Muscle of leg (tissue), 11 donors: Measurements from ENCODE around the gene GLYR1. TPM values are rescaled to one million over a fixed set of nuclear protein-coding genes. Genes with fewer than 3 reads are reported as not detected.
A peak's percentile ranks its signal among the peaks of the same experiment; 100 is the strongest.

Experiments
- DNase-seq: peaks from one replicate; pipeline ENCODE4 v3.0.0; 2013
- H3K27ac ChIP-seq: one replicate; pipeline ENCODE4 v1.5.1; 2013; ENCODE audit warnings: mild to moderate bottlenecking, low read length, control low read depth
- H3K27me3 ChIP-seq: one replicate; pipeline ENCODE4 v1.6.1; 2013; ENCODE audit warnings: low read length; ENCODE audit not compliant: control insufficient read depth, insufficient read depth
- H3K36me3 ChIP-seq: one replicate; pipeline ENCODE4 v1.6.1; 2013; ENCODE audit warnings: low read length; ENCODE audit not compliant: control insufficient read depth, insufficient read depth
- H3K4me1 ChIP-seq: one replicate; pipeline ENCODE4 v1.6.1; 2013; ENCODE audit warnings: low read length; ENCODE audit not compliant: control insufficient read depth, insufficient read depth
- H3K4me3 ChIP-seq: one replicate; pipeline ENCODE4 v1.5.1; 2013; ENCODE audit warnings: low read length, control low read depth
- H3K9me3 ChIP-seq: replicated peaks from 2 replicates; pipeline ENCODE4 v1.6.1; 2013; ENCODE audit warnings: low read depth, low read length; ENCODE audit not compliant: control insufficient read depth
- WGBS: methylation state at CpG from one replicate; pipeline ENCODE4 v1.1.5; 2013; ENCODE audit warnings: missing lambda C conversion rate; ENCODE audit not compliant: insufficient coverage; 5-methylcytosine and 5-hydroxymethylcytosine counted together
- polyA plus RNA-seq, 8 donors: library from polyadenylated mRNA; unstranded; fragments of 120-200 nt; gene quantifications; one replicate each; pipeline versions ENCODE4 v1.2.1 to v1.2.3, GENCODE V29; 2013; ENCODE audit warnings: inconsistent platforms in 1 of 8, low replicate concordance in 1 of 8; ENCODE audit not compliant: insufficient read length in 8 of 8, insufficient read depth in 1 of 8
- total RNA-seq: library from RNA; stranded (reverse); fragments of 120-200 nt; gene quantifications from one replicate; pipeline ENCODE4 v1.2.4, GENCODE V29; 2013

GLYR1 gene
- total and polyA plus RNA-seq, 9 donors: 29.8 to 57.1 (median 51.4) TPM

GRCh38 chr16:4813251-4814003 is 33.7 kb downstream of the GLYR1 start:
- DNase-seq: no peak
- WGBS: 88% methylated on average over 13 of the region's 16 CpGs
- H3K4me3 ChIP-seq: no peak overlapping the region
- H3K4me1 ChIP-seq: no peaks in the 10 kb centered on the region
- peaks cover 61% of the 10 kb centered on the region for H3K36me3 ChIP-seq
- no peak overlapping the region for H3K27ac ChIP-seq
- no peaks in the 10 kb centered on the region for H3K27me3 ChIP-seq
- no peaks in the 10 kb centered on the region for H3K9me3 ChIP-seq

DNA sequence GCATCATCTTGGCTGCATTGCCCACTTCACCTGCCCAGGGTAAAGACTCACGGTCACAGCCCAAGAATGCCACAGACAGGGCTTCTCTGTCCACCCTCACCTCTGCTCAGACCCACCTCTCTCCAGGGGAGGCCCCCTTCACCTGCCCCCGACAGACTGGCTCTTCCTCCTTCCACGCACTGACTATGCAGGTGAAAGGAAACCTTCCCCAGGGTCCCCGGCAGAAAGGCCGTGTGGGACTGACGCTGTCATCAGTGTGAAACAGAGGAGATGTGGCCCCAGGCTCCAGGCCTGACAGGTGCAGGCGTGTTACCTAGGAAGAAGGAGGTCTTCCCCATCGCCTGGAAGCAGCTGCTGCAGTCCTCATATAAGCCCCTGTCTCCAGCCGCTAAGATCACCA is 35.3 kb downstream of the GLYR1 start:
- H3K36me3 ChIP-seq: peaks cover 58% of the 10 kb centered on the region
- H3K4me3 ChIP-seq: no peak overlapping the region
- no peaks in the 10 kb centered on the region for H3K9me3 ChIP-seq
- H3K27me3 ChIP-seq: no peaks in the 10 kb centered on the region
- 94% methylated on average over 8 of the region's 9 CpGs for WGBS
- no peak for DNase-seq
- H3K4me1 ChIP-seq: no peaks in the 10 kb centered on the region
- no peak overlapping the region for H3K27ac ChIP-seq

- Histone ChIP-seq H3K4me1 (no peaks in the 10 kb centered on the region), H3K27me3 (no peaks in the 10 kb centered on the region), H3K27ac (no peak overlapping the region), H3K4me3 (no peak overlapping the region), H3K9me3 (no peaks in the 10 kb centered on the region), H3K36me3 (peaks cover 62% of the 10 kb centered on the region)
- DNase-seq: no peak
- 81% methylated on average over 3 of the region's 3 CpGs for WGBS
These were observed 35.8 kb downstream of the GLYR1 start for GRCh38 chr16:4811242-4811641.

DNA sequence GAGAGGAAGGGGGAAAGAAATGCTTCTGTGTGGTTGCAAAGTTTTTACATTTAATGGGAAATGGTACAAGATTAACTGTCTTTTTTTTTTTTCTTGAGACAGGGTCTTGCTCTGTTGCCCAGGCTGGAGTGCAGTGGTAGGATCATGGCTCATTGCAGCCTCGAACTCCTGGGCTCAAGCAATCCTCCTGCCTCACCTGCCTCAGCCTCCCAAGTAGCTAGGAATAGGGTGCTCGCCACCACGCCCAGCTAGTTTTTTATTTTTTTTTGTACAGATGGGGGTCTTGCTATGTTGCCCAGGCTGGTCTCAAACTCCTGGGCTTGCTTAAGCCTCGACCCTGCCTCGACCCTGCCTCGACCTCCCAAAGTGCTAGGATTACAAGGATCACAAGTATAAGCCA is 40.8 kb downstream of the GLYR1 start:
- H3K27me3 ChIP-seq: no peaks in the 10 kb centered on the region
- H3K9me3 ChIP-seq: no peaks in the 10 kb centered on the region
- WGBS: 84% methylated on average over 4 of the region's 6 CpGs
- H3K36me3 ChIP-seq: peaks cover 45% of the 10 kb centered on the region
- H3K27ac ChIP-seq: no peak overlapping the region
- no peak for DNase-seq
- H3K4me1 ChIP-seq: peaks cover 8% of the 10 kb centered on the region
- no peak overlapping the region for H3K4me3 ChIP-seq

- peaks cover 18% of the 10 kb centered on the region for H3K4me1 ChIP-seq
- WGBS: 89% methylated on average over 9 of the region's 11 CpGs
- H3K9me3 ChIP-seq: no peaks in the 10 kb centered on the region
- no peaks in the 10 kb centered on the region for H3K27me3 ChIP-seq
- no peak overlapping the region for H3K4me3 ChIP-seq
- no peak overlapping the region for H3K27ac ChIP-seq
- DNase-seq: no peak
- H3K36me3 ChIP-seq: peaks cover 45% of the 10 kb centered on the region
These were observed 41.9 kb downstream of the GLYR1 start for GRCh38 chr16:4805231-4805630.

DNA sequence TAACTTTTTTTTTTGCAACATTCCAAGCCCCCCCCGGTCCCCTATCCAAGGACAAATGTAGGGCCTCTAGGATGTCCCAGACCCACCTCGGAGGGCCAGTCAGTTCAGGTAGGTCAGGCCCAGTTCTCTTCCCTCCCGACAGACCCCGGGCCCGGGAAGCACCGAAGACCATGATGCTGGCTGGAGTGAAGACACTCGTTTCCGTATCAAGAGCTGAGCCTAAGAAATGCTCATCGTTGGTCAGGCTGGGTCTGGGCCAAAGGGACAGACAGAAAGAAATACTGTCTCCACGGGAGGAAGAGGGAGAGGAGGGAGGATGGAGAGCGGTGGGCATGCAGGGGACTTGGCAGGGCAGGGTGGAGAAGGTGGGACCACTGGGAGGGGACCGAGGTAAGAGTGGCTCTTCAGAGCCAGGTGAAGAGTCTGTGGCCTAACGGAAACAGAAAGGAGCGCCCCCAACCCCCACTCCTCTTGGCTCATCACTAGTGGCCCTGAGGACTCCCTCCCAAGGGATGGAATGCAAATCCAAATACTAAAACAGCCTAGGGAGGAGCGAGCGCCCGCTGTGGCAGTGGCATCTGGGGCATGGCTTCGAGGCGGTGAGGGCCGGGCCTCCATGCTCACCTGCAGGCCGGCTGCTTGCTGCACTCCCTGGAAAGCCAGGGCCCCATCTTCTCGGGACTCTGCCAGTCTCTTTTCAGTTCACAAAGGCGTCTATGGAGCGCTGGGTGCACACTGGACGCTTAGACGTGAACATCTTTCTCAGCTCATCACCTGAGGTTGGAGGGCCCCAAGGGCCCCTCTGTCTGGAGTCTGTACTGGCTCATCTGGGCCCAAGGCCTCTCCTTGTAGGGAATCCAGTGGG is 43.0 kb downstream of the GLYR1 start:
- no peaks in the 10 kb centered on the region for H3K9me3 ChIP-seq
- peaks cover 20% of the 10 kb centered on the region for H3K4me1 ChIP-seq
- WGBS: 75% methylated on average over 19 of the region's 26 CpGs
- no peak overlapping the region for H3K4me3 ChIP-seq
- no peaks in the 10 kb centered on the region for H3K27me3 ChIP-seq
- no peak for DNase-seq
- H3K36me3 ChIP-seq: peaks cover 46% of the 10 kb centered on the region
- H3K27ac ChIP-seq: no peak overlapping the region

GRCh38 chr16:4803401-4803844 is 43.7 kb downstream of the GLYR1 start:
- Histone ChIP-seq H3K9me3 (no peaks in the 10 kb centered on the region), H3K27me3 (no peaks in the 10 kb centered on the region), H3K4me1 (peaks cover 20% of the 10 kb centered on the region), H3K36me3 (peaks cover 49% of the 10 kb centered on the region), H3K27ac (no peak overlapping the region), H3K4me3 (no peak overlapping the region)
- no peak for DNase-seq
- whole genome bisulfite sequencing: 63% methylated on average over 4 of the region's 8 CpGs

DNA sequence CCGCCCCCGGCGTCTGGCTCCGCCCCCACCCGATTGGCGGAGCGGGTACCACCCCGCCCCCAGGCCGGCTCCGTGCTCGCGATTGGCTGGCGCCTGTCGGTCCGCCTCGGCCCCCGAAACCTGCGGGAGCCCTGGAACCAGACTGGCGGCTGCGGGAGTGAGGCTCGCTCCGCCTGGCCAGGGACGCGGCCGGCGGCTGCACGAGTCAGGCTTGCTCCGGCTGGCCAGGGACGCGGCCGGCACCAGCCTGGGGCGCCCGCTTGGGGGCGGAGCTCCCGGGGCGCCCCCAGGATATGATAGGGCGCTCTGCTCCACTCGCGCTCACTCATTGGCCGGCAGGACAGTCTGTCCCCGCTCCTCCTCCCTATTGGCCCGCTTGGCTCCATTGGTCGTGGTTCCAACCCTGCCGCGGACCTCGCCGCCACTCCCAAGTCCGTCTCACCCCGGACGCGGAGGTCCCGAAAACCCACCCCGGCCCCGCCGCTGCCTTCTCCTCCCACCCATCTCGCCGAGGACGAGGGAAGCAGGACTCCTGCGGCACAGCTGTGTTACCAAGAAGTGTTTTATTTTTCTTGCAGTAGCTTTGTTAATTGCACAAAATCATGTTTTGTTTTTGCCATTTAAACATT is 44.3 kb downstream of the GLYR1 start:
- no peaks in the 10 kb centered on the region for H3K27me3 ChIP-seq
- peaks cover 20% of the 10 kb centered on the region for H3K4me1 ChIP-seq
- peak; percentile 97 for DNase-seq
- peak overlapping the region; percentile 29 for H3K27ac ChIP-seq
- H3K36me3 ChIP-seq: peaks cover 51% of the 10 kb centered on the region
- H3K9me3 ChIP-seq: no peaks in the 10 kb centered on the region
- 0% methylated on average over 43 of the region's 59 CpGs for WGBS
- peak overlapping the region; percentile 45 for H3K4me3 ChIP-seq

GRCh38 chr16:4801962-4802658 is 45.0 kb downstream of the GLYR1 start, which contains the start of gene ROGDI:
ROGDI (minus strand) TSS chr16:4802633; CDS start chr16:4802571, 62 bp downstream.
- Histone ChIP-seq H3K27me3 (no peaks in the 10 kb centered on the region), H3K27ac (peak within 1 kb of the TSS; percentile 29), H3K4me3 (peak within 1 kb of the TSS; percentile 45), H3K4me1 (peaks cover 20% of the 10 kb centered on the region), H3K9me3 (no peaks in the 10 kb centered on the region), H3K36me3 (peaks cover 47% of the 10 kb centered on the region)
- under 1% methylated on average over 67 of the region's 70 CpGs for WGBS
- DNase-seq: peak; percentile 50
